H1 (cell line): Measurements from ENCODE around the gene GAREM2. TPM values are rescaled to one million over a fixed set of nuclear protein-coding genes. Genes with fewer than 3 reads are reported as not detected.

ENCODE experiments used
- CTCF ChIA-PET: fragments of 300-600 bp; sonication (Branson Sonifier 250); formaldehyde crosslinking; loops from one replicate; lab custom pipeline; 2021; ENCODE audit not compliant: partially characterized antibody; lab: Charles Lee
- POLR2A ChIA-PET: fragments of 300-600 bp; sonication (Branson Sonifier 250); formaldehyde crosslinking; loops from one replicate; lab custom pipeline; 2021; ENCODE audit warnings: inconsistent platforms; ENCODE audit not compliant: partially characterized antibody; lab: Charles Lee
- DNase-seq, 2 experiments: peaks; one replicate each; pipeline versions ENCODE4 v3.0.0 to v3.0.0-alpha.2; 2010 to 2022; ENCODE audit warnings: low spot score in 2 of 2, low read depth in 1 of 2, mixed read lengths in 1 of 2
- FAIRE-seq: peaks from 2 replicates; lab custom pipeline; 2011; peaks lifted over from hg19 to GRCh38; lab: Jason Lieb, UNC
- H2AFZ ChIP-seq: 2 replicates; pipeline ENCODE4 v1.8.1; 2012; ENCODE audit warnings: low read length, inconsistent platforms
- H2AK5ac ChIP-seq: 2 replicates; pipeline ENCODE4 v1.6.1; 2013; ENCODE audit warnings: low read depth, low read length
- H2BK120ac ChIP-seq: replicated peaks from 2 replicates; pipeline ENCODE3; 2013; ENCODE audit warnings: low read depth, low read length, inconsistent platforms
- H2BK12ac ChIP-seq: 2 replicates; pipeline ENCODE4 v1.6.1; 2013; ENCODE audit warnings: low read depth, low read length
- H2BK15ac ChIP-seq: 2 replicates; pipeline ENCODE4 v1.6.1; 2013; ENCODE audit warnings: low read length
- H2BK20ac ChIP-seq: 2 replicates; pipeline ENCODE4 v1.6.1; 2013; ENCODE audit warnings: low read length
- H2BK5ac ChIP-seq: 2 replicates; pipeline ENCODE4 v1.6.1; 2013; ENCODE audit warnings: low read depth, low read length
- H3K14ac ChIP-seq: 2 replicates; pipeline ENCODE4 v1.6.1; 2013; ENCODE audit warnings: inconsistent platforms; ENCODE audit not compliant: insufficient read length
- H3K18ac ChIP-seq: 2 replicates; pipeline ENCODE4 v1.6.1; 2013; ENCODE audit warnings: low read length; ENCODE audit errors: extremely low read depth
- H3K23ac ChIP-seq: 2 replicates; pipeline ENCODE4 v1.6.1; 2013; ENCODE audit warnings: inconsistent platforms; ENCODE audit not compliant: insufficient read length
- H3K23me2 ChIP-seq: 2 replicates; pipeline ENCODE4 v1.6.1; 2013; ENCODE audit warnings: low read depth, low read length
- H3K27ac ChIP-seq: 2 replicates; pipeline ENCODE4 v1.6.1; 2011; ENCODE audit warnings: low read depth, low read length, inconsistent platforms
- H3K27me3 ChIP-seq, 4 experiments: replicated peaks in 1 of 4; 1 replicate in 1 of 4; 2 replicates in 3 of 4; pipeline versions ENCODE4 v1.6.1 to v1.8.1; 2011 to 2013; ENCODE audit warnings: low read length in 3 of 4, mild to moderate bottlenecking in 3 of 4, inconsistent platforms in 2 of 4, mixed read lengths in 2 of 4, moderate library complexity in 1 of 4; ENCODE audit not compliant: control insufficient read depth in 3 of 4, insufficient read depth in 3 of 4; ENCODE audit errors: extremely low read depth in 1 of 4
- H3K36me3 ChIP-seq, 4 experiments: 2 replicates each; pipeline versions ENCODE4 v1.6.1 to v1.8.1; 2011 to 2013; ENCODE audit warnings: mild to moderate bottlenecking in 4 of 4, low read length in 3 of 4, moderate library complexity in 2 of 4, control low read depth in 1 of 4, inconsistent platforms in 1 of 4; ENCODE audit not compliant: insufficient read depth in 4 of 4, control insufficient read depth in 2 of 4
- H3K4ac ChIP-seq: replicated peaks from 2 replicates; pipeline ENCODE3; 2013; ENCODE audit warnings: low read length, low read depth, mixed read lengths, inconsistent platforms; ENCODE audit not compliant: insufficient read length
- H3K4me1 ChIP-seq, 4 experiments: replicated peaks in 1 of 4; 1 replicate in 1 of 4; 2 replicates in 3 of 4; pipeline versions ENCODE4 v1.6.1 to v1.8.1; 2011 to 2013; ENCODE audit warnings: low read length in 3 of 4, inconsistent platforms in 2 of 4, mixed read lengths in 1 of 4; ENCODE audit not compliant: insufficient read depth in 4 of 4, control insufficient read depth in 3 of 4
- H3K4me2 ChIP-seq, 2 experiments: 2 replicates each; pipeline versions ENCODE4 v1.6.1 to v1.8.1; 2011 to 2013; ENCODE audit warnings: low read depth in 2 of 2, low read length in 2 of 2, control low read depth in 1 of 2, inconsistent platforms in 1 of 2, mild to moderate bottlenecking in 1 of 2; ENCODE audit not compliant: insufficient read depth in 1 of 2
- H3K4me3 ChIP-seq, 4 experiments: fragments of 200-600, 300-600 bp in 1 of 4; sonication (generic), shearing (Covaris generic), sonication (Bioruptor Twin) in 1 of 4; 2 replicates each; pipeline versions ENCODE4 v1.5.1 to v1.8.1; 2011 to 2016; ENCODE audit warnings: low read length in 4 of 4, low read depth in 3 of 4, control low read depth in 2 of 4, inconsistent platforms in 2 of 4, mild to moderate bottlenecking in 2 of 4, mixed read lengths in 1 of 4, moderate library complexity in 1 of 4; ENCODE audit not compliant: insufficient read depth in 2 of 4; ENCODE audit errors: extremely low read depth in 1 of 4
- H3K56ac ChIP-seq: replicated peaks from 2 replicates; pipeline ENCODE3; 2013; ENCODE audit warnings: low read depth, mild to moderate bottlenecking, mixed read lengths, low read length, inconsistent platforms; ENCODE audit not compliant: insufficient read length
- H3K79me1 ChIP-seq: 2 replicates; pipeline ENCODE4 v1.6.1; 2013; ENCODE audit warnings: low read depth, low read length, control low read depth
- H3K79me2 ChIP-seq, 2 experiments: 2 replicates each; pipeline versions ENCODE4 v1.6.1 to v1.8.1; 2012 to 2013; ENCODE audit warnings: low read length in 2 of 2, mild to moderate bottlenecking in 2 of 2, inconsistent platforms in 1 of 2; ENCODE audit not compliant: insufficient read depth in 2 of 2, control insufficient read depth in 1 of 2
- H3K9ac ChIP-seq, 4 experiments: replicated peaks in 1 of 4; 1 replicate in 1 of 4; 2 replicates in 3 of 4; pipeline versions ENCODE4 v1.6.1 to v1.8.1; 2011 to 2013; ENCODE audit warnings: low read depth in 3 of 4, low read length in 3 of 4, control low read depth in 2 of 4, mild to moderate bottlenecking in 2 of 4, moderate library complexity in 2 of 4, inconsistent platforms in 1 of 4; ENCODE audit errors: extremely low read depth in 1 of 4
- H3K9me3 ChIP-seq, 2 experiments: 2 replicates each; pipeline versions ENCODE4 v1.6.1 to v1.8.1; 2012 to 2013; ENCODE audit warnings: mild to moderate bottlenecking in 2 of 2, moderate library complexity in 2 of 2, control low read depth in 1 of 2, inconsistent platforms in 1 of 2, low read depth in 1 of 2, low read length in 1 of 2, mixed read lengths in 1 of 2; ENCODE audit not compliant: insufficient read depth in 2 of 2
- H4K20me1 ChIP-seq, 2 experiments: replicated peaks in 1 of 2; 2 replicates each; pipeline versions ENCODE3 to v1.8.1; 2011 to 2013; ENCODE audit warnings: inconsistent platforms in 2 of 2, low read length in 2 of 2, mild to moderate bottlenecking in 1 of 2; ENCODE audit not compliant: insufficient read depth in 2 of 2, control insufficient read depth in 1 of 2
- H4K5ac ChIP-seq: 2 replicates; pipeline ENCODE4 v1.6.1; 2013; ENCODE audit warnings: low read length, low read depth, mixed read lengths, inconsistent platforms; ENCODE audit not compliant: insufficient read length
- H4K8ac ChIP-seq: 2 replicates; pipeline ENCODE4 v1.8.0; 2013; ENCODE audit warnings: mild to moderate bottlenecking, moderate library complexity, low read length, inconsistent platforms; ENCODE audit not compliant: insufficient read depth; ENCODE audit errors: extremely low read depth
- H4K91ac ChIP-seq: replicated peaks from 2 replicates; pipeline ENCODE3; 2013; ENCODE audit warnings: low read length, mixed read lengths, inconsistent platforms; ENCODE audit not compliant: insufficient read length
- CBX8 ChIP-seq: fragments of 300-800, 300-1000 bp; sonication (generic); IDR thresholded peaks from 2 replicates; pipeline ENCODE4 v1.7.1; 2016; ENCODE audit warnings: low read depth, low read length, borderline replicate concordance
- SIN3A ChIP-seq, 2 experiments: IDR thresholded peaks in 1 of 2; conservative IDR thresholded peaks in 1 of 2; 2 replicates each; pipeline ENCODE4 v1.6.1; 2011 to 2012; ENCODE audit warnings: low read length in 2 of 2, improper control_type of control experiment in 1 of 2, low read depth in 1 of 2, mild to moderate bottlenecking in 1 of 2
- WGBS, 2 experiments: shearing (Covaris generic) in 1 of 2; methylation state at CpG; one replicate each; pipeline versions ENCODE4 v1.1.6 to v1.1.7; 2013 to 2015; ENCODE audit warnings: low lambda C conversion rate in 2 of 2, mixed read lengths in 2 of 2, inconsistent platforms in 1 of 2, low coverage in 1 of 2, missing lambda C conversion rate in 1 of 2; ENCODE audit not compliant: insufficient replicate concordance in 2 of 2, insufficient coverage in 1 of 2, insufficient read length in 1 of 2; ENCODE audit errors: extremely low coverage in 1 of 2, missing lambda C conversion rate in 1 of 2; 5-methylcytosine and 5-hydroxymethylcytosine counted together
- polyA plus RNA-seq, 7 experiments: library from polyadenylated mRNA; depleted of rRNA in 3 of 7; stranded (reverse) in 5 of 7; unstranded in 2 of 7; fragments of >200 nt in 5 of 7; fragments of 200-250 nt in 2 of 7; gene quantifications; 1 replicate in 5 of 7; 2 replicates in 1 of 7; 4 replicates in 1 of 7; pipeline versions ENCODE4 v1.2.1 to v1.2.3, GENCODE V29; 2011 to 2013; ENCODE audit warnings: missing spikeins in 2 of 7, mixed read lengths in 2 of 7
- total RNA-seq: library from RNA; stranded (reverse); fragmentation: NEBNext Ultra II Directional; extraction: Animal tissue kit (Norgen Biotek cat#: 25700); gene quantifications from 2 replicates; pipeline ENCODE4 v1.2.1, GENCODE V29; 2021

GAREM2 gene
- total and polyA plus RNA-seq, 2 of the 8 experiments (the other 6 are each of a cell fraction or from before 2014, with no cell fraction given): 19.9 TPM

GRCh38 chr2:26174691-26175465 lies 2.0 kb downstream of the GAREM2 start:
- peak overlapping the region; percentile 72 to 81 for H3K4me2 ChIP-seq
- 64% methylated on average over 10 of the region's 10 CpGs; no CpG with 5 or more reads in 1 of the 2 experiments for WGBS, 2 experiments

More at GRCh38 chr2:26174691-26175465, 2.0 kb downstream of the GAREM2 start:
- H3K4me3 ChIP-seq: peak overlapping the region; percentile 69 to 97 (median 70); a peak in 7 of 8 replicates
- peaks cover 8% of the 10 kb centered on the region for H3K79me1 ChIP-seq
- no peak overlapping the region for H2BK20ac ChIP-seq
- no peak overlapping the region for H3K56ac ChIP-seq
- H3K23ac ChIP-seq: no peak overlapping the region
- no peak overlapping the region for H2BK120ac ChIP-seq
- no peak overlapping the region for H3K14ac ChIP-seq
- peaks cover 2 to 20% of the 10 kb centered on the region in 2 experiments for H4K20me1 ChIP-seq
- TF ChIP-seq CBX8 (no peak), SIN3A (conservative IDR thresholded peaks at IDR 0.05 in 1 of 2, IDR thresholded peaks at IDR 0.05 in 1 of 2; ENCODE audit: low read depth in 1 of 2, low read length in 2 of 2) (0 out of 4 replicates have a peak, but pooled peaks of 1 of the 2 experiments have one; percentile 3)
- H3K27ac ChIP-seq: no peak overlapping the region
- no peak for FAIRE-seq
- H2AFZ ChIP-seq: no peak overlapping the region
- H2AK5ac ChIP-seq: 0 out of 2 replicates have a peak overlapping the region, but pooled peaks have one; percentile 86
- no peak overlapping the region for H3K9ac ChIP-seq
- no peaks in the 10 kb centered on the region for H3K9me3 ChIP-seq
- DNase-seq: no peak
- H2BK12ac ChIP-seq: no peak overlapping the region
- no peak overlapping the region for H2BK5ac ChIP-seq
- peaks cover 0 to 2% (median 0%) of the 10 kb centered on the region in 4 experiments; a peak in 3 of 7 replicates for H3K27me3 ChIP-seq
- H4K91ac ChIP-seq: no peak overlapping the region
- no peak overlapping the region for H3K4ac ChIP-seq
- peaks cover 0 to 11% of the 10 kb centered on the region in 2 experiments; a peak in 1 of 4 replicates for H3K79me2 ChIP-seq
- H3K18ac ChIP-seq: no peak overlapping the region
- no peak overlapping the region; the same call in 1 of the 2 replicates for H4K8ac ChIP-seq
- no peak overlapping the region for H2BK15ac ChIP-seq
- ChIA-PET CTCF (interaction anchor here (0.9 to 3.2 kb wide), 8 partner anchors 10 to 322 kb away, joined by 3 to 23 read pairs (median 3); no protein-coding TSS in a partner anchor), POLR2A (interaction anchor here (1.2 to 7.3 kb wide), 2 partner anchors 8 to 12 kb away, joined by 3 to 65 read pairs; no protein-coding TSS in a partner anchor)
- no peak overlapping the region for H4K5ac ChIP-seq
- H3K4me1 ChIP-seq: peaks cover 4 to 25% (median 12%) of the 10 kb centered on the region in 4 experiments
- H3K23me2 ChIP-seq: peaks cover 19% of the 10 kb centered on the region
- H3K36me3 ChIP-seq: peaks cover 0 to 9% (median 2%) of the 10 kb centered on the region in 4 experiments; a peak in 3 of 8 replicates
